ENCODE results near the gene GPT2.

Gene GPT2

GRCh38 chr16:46885960-46886763 is 2.0 kb downstream of the GPT2 start:
- H3K4me3 ChIP-seq (ENCODE audit: low read length), result peak overlapping the region; percentile 81
- peak; percentile 62 for DNase-seq (ENCODE audit: low read depth)

GRCh38 chr16:46886764-46887523 is 2.8 kb downstream of the GPT2 start:
- no peak for TF ChIP-seq CTCF (conservative IDR thresholded peaks at IDR 0.05; ENCODE audit: low read depth, low read length)
- no peak overlapping the region for H3K4me3 ChIP-seq (ENCODE audit: low read length)
- no peak for DNase-seq (ENCODE audit: low read depth)

More at GRCh38 chr16:46885960-46886763, 2.0 kb downstream of the GPT2 start:
- TF ChIP-seq CTCF (conservative IDR thresholded peaks at IDR 0.05; ENCODE audit: low read depth, low read length), result no peak

- no peak overlapping the region for H3K4me3 ChIP-seq (ENCODE audit: low read length)
- no peak for DNase-seq (ENCODE audit: low read depth)
- no peak for TF ChIP-seq CTCF (conservative IDR thresholded peaks at IDR 0.05; ENCODE audit: low read depth, low read length)
Observed at GRCh38 chr16:46887524-46887854, 3.3 kb downstream of the GPT2 start.

GRCh38 chr16:46889245-46889941 is 5.2 kb downstream of the GPT2 start:
- H3K4me3 ChIP-seq (ENCODE audit: low read length), result no peak overlapping the region
- no peak for DNase-seq (ENCODE audit: low read depth)
- TF ChIP-seq CTCF (conservative IDR thresholded peaks at IDR 0.05; ENCODE audit: low read depth, low read length), result no peak

GRCh38 chr16:46889942-46890300 is 5.8 kb downstream of the GPT2 start:
- no peak for DNase-seq (ENCODE audit: low read depth)
- TF ChIP-seq CTCF (conservative IDR thresholded peaks at IDR 0.05; ENCODE audit: low read depth, low read length), result no peak
- H3K4me3 ChIP-seq (ENCODE audit: low read length), result no peak overlapping the region

GRCh38 chr16:46891910-46892309 is 7.7 kb downstream of the GPT2 start:
- DNase-seq (ENCODE audit: low read depth), result no peak
- no peak overlapping the region for H3K4me3 ChIP-seq (ENCODE audit: low read length)
- no peak for TF ChIP-seq CTCF (conservative IDR thresholded peaks at IDR 0.05; ENCODE audit: low read depth, low read length)
